Neutrophil (primary cell): ENCODE data around the gene PLOD3.

Source experiments
- H3K27ac ChIP-seq: fragments of 200-600 bp; sonication (generic); 2 replicates; pipeline ENCODE4 v1.5.1; 2016; ENCODE audit warnings: mild to moderate bottlenecking, moderate library complexity
- H3K27me3 ChIP-seq: fragments of 200-600 bp; sonication (generic); 2 replicates; pipeline ENCODE4 v1.6.0; 2016; ENCODE audit warnings: mild to moderate bottlenecking
- H3K36me3 ChIP-seq: fragments of 200-600 bp; sonication (generic); 2 replicates; pipeline ENCODE4 v1.5.1; 2017
- H3K4me1 ChIP-seq, 2 experiments: fragments of 200-600 bp in 1 of 2; sonication (generic) in 1 of 2; 1 replicate in 1 of 2; 2 replicates in 1 of 2; pipeline versions ENCODE4 v1.5.1 to v1.6.1; 2013 to 2016; ENCODE audit warnings: low read depth in 1 of 2, low read length in 1 of 2, mild to moderate bottlenecking in 1 of 2, moderate library complexity in 1 of 2; ENCODE audit not compliant: control insufficient read depth in 1 of 2, insufficient read depth in 1 of 2
- H3K4me3 ChIP-seq, 2 experiments: fragments of 200-600 bp in 1 of 2; sonication (generic) in 1 of 2; 1 replicate in 1 of 2; 2 replicates in 1 of 2; pipeline ENCODE4 v1.5.1; 2013 to 2016; ENCODE audit warnings: low read depth in 1 of 2, low read length in 1 of 2, mild to moderate bottlenecking in 1 of 2, moderate library complexity in 1 of 2
- H3K9me3 ChIP-seq: fragments of 200-600 bp; sonication (generic); 2 replicates; pipeline ENCODE4 v1.5.1; 2016
- CTCF ChIP-seq: fragments of 200-600 bp; sonication (generic); IDR thresholded peaks from 2 replicates; pipeline ENCODE4 v1.5.1; 2016; ENCODE audit warnings: antibody characterized with exemption

PLOD3 gene

GRCh38 chr7:101172854-101173751 is 44.3 kb downstream of the PLOD3 start:
- Histone ChIP-seq H3K4me1 (peaks cover 0 to 11% of the 10 kb centered on the region in 2 experiments), H3K27ac (no peak overlapping the region), H3K27me3 (peaks cover 100% of the 10 kb centered on the region), H3K4me3 (no peak overlapping the region), H3K9me3 (no peaks in the 10 kb centered on the region), H3K36me3 (no peaks in the 10 kb centered on the region)
- no peak for TF ChIP-seq CTCF

- H3K9me3 ChIP-seq, result no peaks in the 10 kb centered on the region
- TF ChIP-seq CTCF, result no peak
- peaks cover 100% of the 10 kb centered on the region for H3K27me3 ChIP-seq
- H3K4me3 ChIP-seq, result no peak overlapping the region
- H3K4me1 ChIP-seq, result peaks cover 0 to 11% of the 10 kb centered on the region in 2 experiments
- no peaks in the 10 kb centered on the region for H3K36me3 ChIP-seq
- no peak overlapping the region for H3K27ac ChIP-seq
Measured at GRCh38 chr7:101172005-101172853, 45.2 kb downstream of the PLOD3 start.

- Histone ChIP-seq H3K27me3 (peaks cover 100% of the 10 kb centered on the region), H3K4me3 (no peak overlapping the region), H3K27ac (no peak overlapping the region), H3K4me1 (peaks cover 0 to 11% of the 10 kb centered on the region in 2 experiments), H3K36me3 (no peaks in the 10 kb centered on the region), H3K9me3 (no peaks in the 10 kb centered on the region)
- no peak for TF ChIP-seq CTCF
Measured at GRCh38 chr7:101171442-101171837, 45.9 kb downstream of the PLOD3 start.

GRCh38 chr7:101170617-101171441 is 46.6 kb downstream of the PLOD3 start:
- no peak overlapping the region for H3K4me3 ChIP-seq
- peaks cover 2 to 15% of the 10 kb centered on the region in 2 experiments for H3K4me1 ChIP-seq
- H3K36me3 ChIP-seq, result no peaks in the 10 kb centered on the region
- no peak for TF ChIP-seq CTCF
- H3K9me3 ChIP-seq, result no peaks in the 10 kb centered on the region
- peaks cover 100% of the 10 kb centered on the region for H3K27me3 ChIP-seq
- H3K27ac ChIP-seq, result no peak overlapping the region
